Small intestine (tissue), 7 donors: ENCODE results near the gene MAMDC2. TPM values are rescaled to one million over a fixed set of nuclear protein-coding genes. Genes with fewer than 3 reads are reported as not detected.

Experiments
- DNase-seq, 2 donors: peaks; one replicate each; pipeline versions ENCODE4 v3.0.0 to v3.0.0-alpha.2; 2013
- FAIRE-seq: peaks from 2 replicates; lab custom pipeline; 2012; peaks lifted over from hg19 to GRCh38; lab: Jason Lieb, UNC
- H3K27ac ChIP-seq, 3 donors: one replicate each; pipeline ENCODE4 v1.5.1; 2013; ENCODE audit warnings: low read length in 2 of 3, mild to moderate bottlenecking in 2 of 3, control low read depth in 1 of 3, inconsistent platforms in 1 of 3, low read depth in 1 of 3, moderate library complexity in 1 of 3
- H3K27me3 ChIP-seq, 3 donors: one replicate each; pipeline ENCODE4 v1.6.1; 2013; ENCODE audit warnings: low read length in 3 of 3, inconsistent platforms in 1 of 3; ENCODE audit not compliant: control insufficient read depth in 3 of 3, insufficient read depth in 3 of 3
- H3K36me3 ChIP-seq, 3 donors: one replicate each; pipeline ENCODE4 v1.6.1; 2013; ENCODE audit warnings: low read length in 3 of 3, inconsistent platforms in 1 of 3, low read depth in 1 of 3, mild to moderate bottlenecking in 1 of 3, moderate library complexity in 1 of 3; ENCODE audit not compliant: control insufficient read depth in 3 of 3, insufficient read depth in 2 of 3
- H3K4me1 ChIP-seq, 3 donors: one replicate each; pipeline ENCODE4 v1.6.1; 2013; ENCODE audit warnings: low read length in 2 of 3, inconsistent platforms in 1 of 3, low read depth in 1 of 3, mild to moderate bottlenecking in 1 of 3, moderate library complexity in 1 of 3; ENCODE audit not compliant: control insufficient read depth in 3 of 3, insufficient read depth in 2 of 3
- H3K4me3 ChIP-seq, 3 donors: one replicate each; pipeline ENCODE4 v1.5.1; 2013; ENCODE audit warnings: low read length in 3 of 3, control low read depth in 1 of 3, inconsistent platforms in 1 of 3, low read depth in 1 of 3, mild to moderate bottlenecking in 1 of 3, moderate library complexity in 1 of 3
- H3K9me3 ChIP-seq, 2 donors: one replicate each; pipeline ENCODE4 v1.6.1; 2013; ENCODE audit warnings: low read depth in 1 of 2, low read length in 1 of 2; ENCODE audit not compliant: control insufficient read depth in 2 of 2, insufficient read depth in 1 of 2
- WGBS, 3 donors: extraction: QIAGEN DNeasy Blood & Tissue Kit; methylation state at CpG; one replicate each; pipeline ENCODE4 v1.1.7; 2013; 5-methylcytosine and 5-hydroxymethylcytosine counted together
- polyA plus RNA-seq, 4 donors: library from polyadenylated mRNA; stranded (reverse) in 3 of 4; unstranded in 1 of 4; fragments of 200-250 nt in 3 of 4; fragments of 120-200 nt in 1 of 4; gene quantifications; one replicate each; pipeline versions ENCODE4 v1.2.1 to v1.2.3, GENCODE V29; 2013
- donor health status: healthy with polysubstance abuse.
- donor health status: control.
- donor health status: control.
- donor health status: Bipolar disorder and iron deficiency.
- donor health status: healthy.

MAMDC2 gene
- polyA plus RNA-seq, 4 donors, result 1.1 to 13.0 (median 1.6) TPM; not detected in 1

DNA sequence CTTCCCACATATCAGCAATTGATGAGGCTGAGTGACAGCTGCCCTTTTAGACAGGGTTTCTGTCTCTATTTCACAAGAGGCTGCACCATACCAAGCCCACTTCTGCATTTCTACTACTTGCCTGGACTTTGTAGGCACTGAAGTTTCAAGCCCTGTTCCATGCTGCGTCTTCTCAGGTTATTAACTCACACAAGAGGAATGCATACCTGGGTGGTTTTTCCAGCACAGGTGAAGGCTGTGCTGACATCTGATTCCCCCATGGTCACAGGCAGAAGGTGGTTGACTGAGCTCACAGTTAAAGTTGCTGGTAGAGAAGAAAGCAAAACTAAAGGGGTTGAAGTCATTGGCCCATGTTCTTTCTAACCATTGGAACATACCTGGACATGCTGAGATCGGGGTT is 86.6 kb downstream of the MAMDC2 start:
- H3K4me3 ChIP-seq, result no peak overlapping the region
- FAIRE-seq (no peak), DNase-seq (no peak)
- H3K27me3 ChIP-seq, result no peaks in the 10 kb centered on the region
- no peaks in the 10 kb centered on the region for H3K9me3 ChIP-seq
- H3K4me1 ChIP-seq, result no peaks in the 10 kb centered on the region
- no peak overlapping the region for H3K27ac ChIP-seq
- WGBS, 3 donors, result 78 to 89% (median 86%) methylated on average over 2 of the region's 2 CpGs
- no peaks in the 10 kb centered on the region for H3K36me3 ChIP-seq

DNA sequence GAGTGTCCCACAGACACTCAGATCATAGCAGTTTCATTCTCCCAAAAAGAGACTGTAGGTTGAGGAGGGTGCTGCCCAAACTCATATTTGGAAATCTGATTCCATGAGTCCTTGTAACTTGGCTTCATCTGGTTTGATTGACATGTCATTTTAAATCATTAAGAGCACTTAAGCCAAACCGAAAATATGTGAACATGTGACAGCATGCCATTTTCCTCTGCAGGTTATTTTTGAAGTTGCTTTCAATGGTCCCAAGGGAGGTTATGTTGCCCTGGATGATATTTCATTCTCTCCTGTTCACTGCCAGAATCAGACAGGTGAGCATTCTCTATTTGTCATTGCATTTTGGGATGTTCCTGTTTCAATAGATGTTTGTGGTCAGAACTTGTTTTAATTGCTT is 87.6 kb downstream of the MAMDC2 start:
- DNase-seq (no peak), FAIRE-seq (no peak)
- no peaks in the 10 kb centered on the region for H3K36me3 ChIP-seq
- no peaks in the 10 kb centered on the region for H3K27me3 ChIP-seq
- no peaks in the 10 kb centered on the region for H3K9me3 ChIP-seq
- H3K4me3 ChIP-seq, result no peak overlapping the region
- 76 to 81% (median 79%) methylated on average over 1 of the region's 1 CpG for WGBS, 3 donors
- H3K4me1 ChIP-seq, result no peaks in the 10 kb centered on the region
- H3K27ac ChIP-seq, result no peak overlapping the region

DNA sequence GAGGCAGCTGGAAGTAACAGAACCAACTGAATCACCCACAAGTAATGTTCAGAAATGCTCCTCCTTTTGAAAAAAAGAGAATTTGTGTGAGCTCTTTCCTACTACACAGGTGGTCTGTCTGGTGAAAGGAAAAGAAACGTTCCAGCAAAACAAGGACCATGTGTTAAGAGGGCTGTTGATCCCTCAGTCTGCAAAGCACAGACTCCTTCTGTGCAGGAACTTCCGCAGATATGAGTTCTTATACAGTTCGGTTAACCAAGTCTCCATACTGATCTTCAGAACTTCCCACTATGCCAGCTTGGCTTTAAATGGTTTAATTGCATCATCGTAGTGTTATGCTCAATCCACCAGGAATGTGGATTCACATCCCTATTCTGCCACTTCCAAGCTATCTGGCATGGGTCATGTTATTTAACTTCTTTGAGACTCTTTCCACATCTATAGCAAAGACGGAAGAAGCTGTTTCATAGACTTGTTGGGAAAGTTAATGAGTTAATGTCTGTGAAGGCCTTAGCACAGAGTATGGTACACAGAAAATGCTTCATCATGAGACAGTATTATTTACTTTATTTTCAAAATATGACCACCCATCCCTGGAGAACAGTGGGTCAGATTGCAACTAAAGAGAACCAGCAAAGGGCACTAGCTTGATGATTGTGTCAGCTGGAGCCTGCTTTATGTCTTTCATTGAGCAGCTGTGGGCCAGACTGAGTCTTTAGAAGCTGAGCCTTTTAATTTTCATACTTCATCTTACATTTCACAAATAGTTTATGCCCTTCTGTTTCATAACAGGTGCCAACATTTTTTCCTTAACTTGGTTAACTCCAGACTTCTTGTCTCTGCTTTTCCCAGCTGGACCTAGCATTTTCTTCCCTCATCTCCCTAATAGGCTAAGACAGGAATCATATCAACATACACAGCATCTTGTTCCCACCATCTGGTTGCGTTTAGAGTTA is 89.9 kb downstream of the MAMDC2 start:
- H3K9me3 ChIP-seq, result no peaks in the 10 kb centered on the region
- 85 to 89% (median 87%) methylated on average over 6 of the region's 6 CpGs for WGBS, 3 donors
- no peak for FAIRE-seq
- no peaks in the 10 kb centered on the region for H3K4me1 ChIP-seq
- H3K36me3 ChIP-seq, result no peaks in the 10 kb centered on the region
- no peak overlapping the region for H3K4me3 ChIP-seq
- DNase-seq, result no peak
- H3K27me3 ChIP-seq, result no peaks in the 10 kb centered on the region
- H3K27ac ChIP-seq, result no peak overlapping the region

DNA sequence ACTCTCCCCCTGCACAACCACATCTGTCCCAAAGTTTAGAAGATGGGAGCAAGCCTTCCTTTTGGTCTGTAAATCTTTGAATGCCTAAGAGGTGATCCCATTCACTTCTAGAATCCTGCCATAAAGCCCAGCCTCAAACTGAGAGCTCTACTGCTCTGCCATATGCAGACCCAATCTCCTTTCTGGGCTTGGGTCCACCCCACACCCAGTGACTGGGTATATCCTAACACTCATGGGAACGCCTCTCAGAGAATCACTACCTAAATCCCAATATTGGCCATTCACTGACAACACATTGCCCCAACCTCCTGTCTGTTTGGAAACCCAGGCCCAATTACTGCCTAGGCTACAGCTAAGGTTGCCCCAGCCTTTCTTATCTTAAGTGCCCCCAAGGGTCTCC is 90.7 kb downstream of the MAMDC2 start:
- no peaks in the 10 kb centered on the region for H3K9me3 ChIP-seq
- no peak overlapping the region for H3K27ac ChIP-seq
- no peak overlapping the region for H3K4me3 ChIP-seq
- H3K27me3 ChIP-seq, result no peaks in the 10 kb centered on the region
- H3K36me3 ChIP-seq, result no peaks in the 10 kb centered on the region
- 90 to 95% (median 93%) methylated on average over 1 of the region's 1 CpG for whole genome bisulfite sequencing, 3 donors
- FAIRE-seq (no peak), DNase-seq (no peak)
- H3K4me1 ChIP-seq, result no peaks in the 10 kb centered on the region

DNA sequence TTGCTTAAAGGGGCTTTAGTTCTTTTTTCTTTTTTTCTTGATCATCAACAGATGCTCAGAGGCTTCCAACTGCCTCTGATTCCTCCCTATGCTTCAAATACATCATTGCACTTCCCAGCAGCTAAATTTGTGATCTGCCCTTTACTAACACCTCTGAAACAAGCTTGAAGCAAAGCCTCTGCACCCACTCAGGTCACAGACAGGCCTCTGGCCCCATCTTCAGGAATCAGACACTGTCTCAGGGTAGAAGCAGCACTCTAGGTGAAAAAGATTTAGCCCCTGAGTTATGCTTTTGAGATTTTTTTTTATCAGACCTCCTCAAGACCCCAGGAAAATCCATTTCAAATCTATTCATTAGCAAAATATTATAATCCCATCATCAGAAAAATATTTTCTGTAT is 91.5 kb downstream of the MAMDC2 start:
- Histone ChIP-seq H3K9me3 (no peaks in the 10 kb centered on the region), H3K27me3 (no peaks in the 10 kb centered on the region), H3K27ac (no peak overlapping the region), H3K4me1 (no peaks in the 10 kb centered on the region), H3K4me3 (no peak overlapping the region), H3K36me3 (no peaks in the 10 kb centered on the region)
- DNase-seq (no peak), FAIRE-seq (no peak)

DNA sequence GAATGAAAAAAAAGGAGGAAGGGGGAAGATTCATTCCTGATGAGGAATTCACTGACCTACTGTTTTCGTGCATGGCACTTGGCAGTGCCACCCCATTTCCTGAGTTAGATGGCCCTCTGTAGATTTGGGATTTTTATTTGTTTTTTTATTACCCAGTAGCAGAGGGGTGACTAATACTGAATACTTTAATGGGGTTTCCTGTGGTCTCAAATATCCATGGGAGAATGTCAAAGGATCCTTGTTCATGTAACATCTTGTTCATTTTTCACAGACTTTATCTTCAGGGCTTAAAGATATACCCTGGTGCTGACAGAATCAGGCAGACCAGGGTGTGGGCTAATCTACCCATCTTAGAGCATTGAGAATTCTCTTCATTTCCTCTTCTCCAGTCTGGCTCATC is 93.0 kb downstream of the MAMDC2 start:
- Histone ChIP-seq H3K36me3 (no peaks in the 10 kb centered on the region), H3K4me3 (no peak overlapping the region), H3K27me3 (no peaks in the 10 kb centered on the region), H3K27ac (no peak overlapping the region), H3K4me1 (no peaks in the 10 kb centered on the region), H3K9me3 (no peaks in the 10 kb centered on the region)
- WGBS, 3 donors, result 47 to 50% (median 47%) methylated on average over 1 of the region's 1 CpG
- DNase-seq (no peak), FAIRE-seq (no peak)

DNA sequence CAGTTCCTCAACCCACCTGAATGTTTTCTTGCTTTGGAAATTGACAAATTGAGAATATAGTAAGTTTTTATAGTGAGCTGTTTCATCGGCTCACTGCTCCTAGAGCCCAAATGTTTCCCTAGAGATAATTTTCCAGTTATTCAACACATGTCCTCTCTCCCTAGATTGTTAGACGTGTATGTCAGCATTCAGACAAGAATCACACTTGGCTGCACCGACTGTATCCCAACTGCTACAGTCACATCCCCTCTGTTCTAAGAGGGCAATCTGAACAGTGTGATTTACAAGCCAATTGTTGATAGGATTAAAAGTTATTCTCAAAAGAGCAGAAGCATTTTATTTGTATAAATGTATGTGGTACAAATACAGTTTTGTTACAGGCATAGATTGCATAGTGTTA is 93.9 kb downstream of the MAMDC2 start:
- 86 to 87% (median 87%) methylated on average over 3 of the region's 3 CpGs for WGBS, 3 donors
- no peak for DNase-seq
- no peak for FAIRE-seq
- Histone ChIP-seq H3K27ac (no peak overlapping the region), H3K36me3 (no peaks in the 10 kb centered on the region), H3K4me1 (no peaks in the 10 kb centered on the region), H3K27me3 (no peaks in the 10 kb centered on the region), H3K9me3 (no peaks in the 10 kb centered on the region), H3K4me3 (no peak overlapping the region)

DNA sequence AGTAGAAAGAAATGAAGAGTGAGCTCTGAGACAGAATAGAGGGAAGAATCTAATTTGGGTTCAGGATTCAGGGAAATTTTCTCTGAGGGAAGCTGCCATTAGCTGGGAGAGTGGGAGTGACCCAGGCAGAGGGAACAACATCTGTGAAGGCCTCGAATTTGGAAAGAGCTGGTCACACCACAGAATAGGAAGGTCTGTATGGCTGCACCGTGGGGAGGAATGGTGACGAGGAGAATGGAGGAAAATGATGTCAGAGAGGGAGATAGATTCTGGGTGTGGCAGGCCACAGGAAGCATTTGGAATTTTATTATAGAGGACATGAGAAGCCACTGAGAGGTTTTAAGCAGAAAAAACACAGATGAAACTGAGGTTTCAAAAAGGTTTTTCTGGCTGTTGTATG is 98.5 kb downstream of the MAMDC2 start:
- DNase-seq (no peak), FAIRE-seq (no peak)
- Histone ChIP-seq H3K27ac (no peak overlapping the region), H3K9me3 (no peaks in the 10 kb centered on the region), H3K4me3 (no peak overlapping the region), H3K36me3 (no peaks in the 10 kb centered on the region), H3K27me3 (no peaks in the 10 kb centered on the region), H3K4me1 (no peaks in the 10 kb centered on the region)
- WGBS, 3 donors, result 72 to 85% (median 80%) methylated on average over 3 of the region's 3 CpGs
